HuH-7 (cell line): ENCODE measurements around the gene DAGLB.
"Not testable (repeated sequence)": the region's sequence is repeated elsewhere in the genome, so short reads cannot be mapped to it uniquely, and the experiment has no call there.

Source experiments
- DNase-seq: peaks from one replicate; pipeline ENCODE4 v3.0.0; 2011; ENCODE audit warnings: low spot score

The DAGLB gene

DNA sequence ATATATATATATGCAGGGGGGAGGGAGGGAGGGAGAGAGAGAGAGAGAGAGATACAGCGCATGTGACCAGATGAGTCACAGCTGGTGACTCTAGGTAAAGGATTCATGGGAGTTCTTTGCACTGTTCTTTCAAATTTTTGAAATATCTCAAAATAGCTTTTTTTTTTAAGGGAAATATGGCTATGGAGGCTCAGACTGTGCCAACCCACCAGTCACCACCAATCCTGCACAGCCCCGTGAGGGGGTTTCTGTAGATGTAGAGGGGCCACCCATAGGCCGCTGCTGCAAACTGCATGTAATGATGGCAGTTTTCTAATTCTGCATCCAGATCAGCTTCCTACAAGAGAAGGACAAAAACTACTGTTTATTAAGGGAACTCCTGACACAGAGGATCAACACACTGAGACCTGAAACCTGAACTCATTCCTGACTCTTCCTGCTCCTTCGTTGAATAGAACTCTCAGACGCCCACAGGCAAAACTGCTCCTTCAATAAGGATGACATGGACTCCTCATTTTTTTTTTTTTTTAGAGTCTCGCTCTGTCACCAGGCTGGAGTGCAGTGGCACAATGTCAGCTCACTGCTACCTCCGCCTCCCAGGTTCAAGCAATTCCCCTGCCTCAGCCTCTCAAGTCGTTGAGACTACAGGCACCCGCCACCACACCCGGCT is 17.3 kb downstream of the DAGLB start:
- DNase-seq, result peak; percentile 74

- no peak for DNase-seq
Observed at GRCh38 chr7:6425948-6426347, 21.8 kb downstream of the DAGLB start.

- peak; percentile 85 for DNase-seq
Observed at GRCh38 chr7:6423942-6424701, 23.6 kb downstream of the DAGLB start.

DNA sequence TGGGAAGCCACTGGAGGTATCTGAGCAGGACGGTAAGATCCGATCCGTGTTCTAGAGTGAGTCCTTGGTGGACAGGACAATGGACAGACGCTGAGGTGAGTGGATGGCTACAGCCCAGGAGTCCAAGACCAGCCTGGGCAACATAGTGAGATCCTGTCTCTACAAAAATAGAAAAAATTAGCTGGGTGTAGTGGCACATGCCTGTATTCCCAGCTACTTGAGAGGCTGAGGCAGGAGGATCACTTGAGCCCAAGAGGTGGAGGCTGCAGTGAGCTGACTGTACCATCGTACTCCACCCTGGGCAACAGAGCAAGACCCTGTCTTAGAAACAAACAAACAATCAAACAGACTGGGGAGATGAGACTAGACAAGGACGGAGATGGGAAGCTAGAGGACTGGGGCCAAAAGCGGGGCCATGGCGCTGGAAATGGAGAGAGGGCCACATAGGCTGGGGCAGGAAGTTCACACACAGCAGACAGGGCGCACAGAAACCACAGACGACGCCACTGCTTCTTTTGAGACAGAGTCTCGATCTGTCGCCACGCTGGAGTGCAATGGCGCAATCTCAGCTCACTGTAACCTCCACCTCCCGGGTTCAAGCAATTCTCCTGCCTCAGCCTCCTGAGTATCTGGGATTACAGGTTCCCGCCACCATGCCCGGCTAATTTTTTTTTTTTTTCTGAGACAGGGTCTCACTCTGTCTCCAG is 24.7 kb downstream of the DAGLB start:
- no peak for DNase-seq

DNA sequence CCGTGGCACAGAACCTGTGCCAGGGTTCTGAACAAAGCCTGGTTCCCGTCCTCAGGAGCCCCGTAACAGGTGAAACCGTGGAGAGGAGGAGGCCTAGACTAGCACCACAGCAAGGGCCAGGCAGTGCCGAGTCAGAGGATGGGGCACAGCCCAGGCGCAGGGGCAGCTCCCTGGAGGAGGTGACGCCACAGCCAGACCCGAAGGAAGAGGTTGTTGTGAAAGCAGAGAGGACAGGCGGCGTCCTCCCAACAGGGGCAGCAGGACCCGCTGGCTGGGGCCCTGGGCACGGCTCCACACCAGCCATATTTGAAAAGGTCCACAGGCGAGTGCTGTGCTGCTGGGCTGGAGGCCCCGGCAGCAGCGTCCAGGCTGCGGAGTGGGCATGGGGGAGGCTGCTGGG is 25.7 kb downstream of the DAGLB start:
- DNase-seq, result no peak

DNA sequence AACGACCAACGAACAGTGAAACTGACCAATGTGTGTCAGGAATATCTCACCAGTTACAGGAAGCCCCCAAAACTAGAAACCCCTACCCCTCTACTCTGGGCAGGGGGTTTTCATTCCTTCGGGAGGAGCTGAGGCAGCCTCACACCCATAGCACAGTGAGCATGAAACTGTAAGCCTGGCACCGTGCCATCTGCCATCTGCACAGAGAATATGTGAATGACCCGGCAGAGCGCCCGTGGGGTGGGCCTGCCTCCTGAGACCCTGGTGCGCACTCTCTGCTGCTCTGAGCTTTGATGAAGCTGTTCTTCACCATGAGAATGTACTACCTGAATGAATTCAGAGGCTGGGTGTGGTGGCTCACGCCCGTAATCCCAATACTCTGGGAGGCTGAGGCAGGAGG is 27.1 kb downstream of the DAGLB start:
- DNase-seq, result no peak

DNA sequence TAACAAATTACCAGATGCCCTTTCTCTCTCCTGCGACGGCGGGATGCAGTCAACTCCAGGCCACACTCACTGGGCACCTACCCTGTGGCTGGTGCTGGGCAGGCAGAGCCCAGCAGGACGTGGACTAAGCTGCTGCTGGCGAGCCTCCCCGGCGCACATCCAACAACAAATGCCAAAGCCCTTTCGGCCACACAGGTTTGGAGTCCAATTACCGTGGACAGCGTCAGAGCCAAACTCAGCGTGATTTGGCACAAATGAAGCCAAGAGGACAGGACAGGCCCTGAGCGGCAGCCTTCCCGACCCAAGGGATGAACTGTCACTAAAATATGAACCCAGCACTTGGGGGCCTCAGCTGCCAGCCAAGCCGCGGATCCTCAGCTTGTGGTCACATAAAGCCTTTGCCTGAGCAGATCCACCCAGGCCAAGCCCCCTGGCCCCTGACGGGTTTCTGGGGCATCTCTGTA is 28.4 kb downstream of the DAGLB start:
- DNase-seq, result no peak

DNA sequence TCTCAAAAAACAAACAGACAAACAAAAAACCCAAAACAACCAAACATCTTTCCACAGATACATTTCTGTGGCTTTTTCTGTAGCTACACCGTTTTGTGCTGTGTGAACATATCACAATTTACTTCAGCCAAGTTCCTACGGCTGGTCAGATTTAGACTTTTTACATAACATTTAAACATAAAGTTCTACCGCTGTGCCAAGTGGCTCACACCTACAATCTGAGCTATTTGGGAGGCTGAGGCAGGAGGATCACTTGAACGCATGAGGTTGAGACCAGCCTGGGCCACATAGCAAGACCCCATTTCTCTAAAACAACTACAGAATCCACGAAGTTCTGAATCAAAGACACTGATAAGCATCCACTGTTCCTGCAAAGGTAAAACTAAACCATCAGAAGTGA is 30.3 kb downstream of the DAGLB start:
- DNase-seq, result no peak

GRCh38 chr7:6416516-6417145 is 31.1 kb downstream of the DAGLB start:
- DNase-seq, result no peak

- DNase-seq, result no peak
Observed at GRCh38 chr7:6413637-6414036, 34.1 kb downstream of the DAGLB start.

GRCh38 chr7:6409944-6410693 is 37.6 kb downstream of the DAGLB start:
- DNase-seq, result no peak

DNA sequence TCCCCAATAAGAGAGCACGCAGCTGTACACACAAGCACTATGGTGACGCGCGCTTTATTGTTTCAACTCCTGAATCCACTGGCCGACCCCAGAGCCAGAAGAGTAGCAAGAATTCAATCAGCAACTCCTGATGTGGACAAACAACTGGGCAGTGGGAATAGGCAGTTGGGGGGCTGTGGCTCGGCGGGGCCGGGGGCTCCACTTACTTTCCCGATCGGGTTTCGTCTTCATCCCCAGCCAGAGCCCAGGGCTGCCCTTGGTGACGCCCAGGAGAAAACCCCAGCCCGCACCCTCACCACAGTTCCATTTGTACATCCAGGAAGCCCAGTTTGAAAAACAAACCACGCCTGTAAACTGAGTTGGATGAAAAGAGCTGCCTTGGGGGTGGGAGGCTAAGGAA is 38.7 kb downstream of the DAGLB start:
- no peak for DNase-seq

DNA sequence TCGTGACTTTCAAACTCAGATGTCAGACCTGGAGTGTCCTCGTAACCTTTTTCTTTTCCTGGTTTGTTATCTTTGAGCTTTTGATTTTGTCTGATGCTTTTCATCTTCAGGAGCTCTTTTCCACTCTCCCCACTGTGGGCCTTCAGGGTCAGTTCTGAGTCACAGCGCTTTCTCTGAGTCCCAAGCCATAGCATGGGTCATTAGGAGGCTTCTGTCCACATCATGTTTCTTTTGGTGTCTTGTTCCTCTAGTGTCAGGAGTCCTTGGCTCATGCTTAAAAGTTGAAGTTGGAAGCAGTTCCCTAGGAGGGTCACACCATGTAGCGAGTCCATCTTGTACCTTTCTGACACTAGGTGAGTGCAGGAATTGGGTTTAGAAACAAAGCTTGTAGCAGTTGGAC is 40.3 kb downstream of the DAGLB start:
- DNase-seq, result no peak

DNA sequence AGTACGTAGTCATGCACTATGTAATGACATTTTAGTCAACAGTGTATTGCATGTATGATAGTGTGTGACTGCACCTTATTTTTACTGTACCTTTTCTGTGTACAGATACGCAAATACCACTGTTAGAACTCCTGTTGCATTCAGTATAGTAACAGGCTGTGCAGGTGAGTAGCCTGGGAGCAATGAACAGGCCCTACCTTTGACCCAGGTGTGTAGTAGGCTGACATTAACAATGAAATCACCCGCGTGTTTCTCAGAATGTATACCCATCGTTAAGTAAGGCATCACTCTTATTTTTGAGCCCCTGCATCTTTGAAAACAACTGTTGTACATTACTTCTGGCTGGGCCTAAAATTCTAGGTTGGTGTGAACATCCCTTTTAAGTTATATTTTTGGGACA is 41.6 kb downstream of the DAGLB start:
- DNase-seq, result no peak

GRCh38 chr7:6403907-6404306 is 43.8 kb downstream of the DAGLB start:
- no peak for DNase-seq

DNA sequence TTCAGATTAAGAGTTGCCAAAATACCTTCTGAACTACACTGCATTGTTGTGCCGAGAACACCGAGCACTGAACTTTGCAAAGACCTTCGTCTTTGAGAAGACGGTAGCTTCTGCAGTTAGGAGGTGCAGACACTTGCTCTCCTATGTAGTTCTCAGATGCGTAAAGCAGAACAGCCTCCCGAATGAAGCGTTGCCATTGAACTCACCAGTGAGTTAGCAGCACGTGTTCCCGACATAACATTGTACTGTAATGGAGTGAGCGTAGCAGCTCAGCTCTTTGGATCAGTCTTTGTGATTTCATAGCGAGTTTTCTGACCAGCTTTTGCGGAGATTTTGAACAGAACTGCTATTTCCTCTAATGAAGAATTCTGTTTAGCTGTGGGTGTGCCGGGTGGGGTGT is 45.0 kb downstream of the DAGLB start:
- DNase-seq, result no peak

- no peak for DNase-seq
Observed at GRCh38 chr7:6402041-6402440, 45.7 kb downstream of the DAGLB start.

DNA sequence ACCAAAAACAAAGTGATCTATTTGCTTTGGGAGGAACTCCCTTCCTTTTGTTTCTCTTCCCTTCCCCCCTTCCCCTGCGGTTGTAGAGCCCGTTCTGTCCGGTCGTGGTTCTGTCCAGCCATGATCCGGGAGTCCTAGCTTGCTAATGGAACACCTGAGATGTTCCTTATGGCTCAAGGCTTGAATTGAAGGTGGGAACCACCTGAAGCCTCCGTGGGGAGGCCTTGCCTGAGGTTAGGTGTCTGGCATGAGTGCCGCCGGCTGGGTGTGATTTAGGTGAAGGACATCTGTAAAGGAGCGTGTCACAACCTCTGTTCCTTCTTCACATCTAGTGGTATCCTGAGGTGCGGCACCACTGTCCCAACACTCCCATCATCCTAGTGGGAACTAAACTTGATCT is 46.2 kb downstream of the DAGLB start:
- DNase-seq, result no peak

- not testable (repeated sequence) for DNase-seq
Observed at GRCh38 chr7:6400243-6401105, 47.3 kb downstream of the DAGLB start.

DNA sequence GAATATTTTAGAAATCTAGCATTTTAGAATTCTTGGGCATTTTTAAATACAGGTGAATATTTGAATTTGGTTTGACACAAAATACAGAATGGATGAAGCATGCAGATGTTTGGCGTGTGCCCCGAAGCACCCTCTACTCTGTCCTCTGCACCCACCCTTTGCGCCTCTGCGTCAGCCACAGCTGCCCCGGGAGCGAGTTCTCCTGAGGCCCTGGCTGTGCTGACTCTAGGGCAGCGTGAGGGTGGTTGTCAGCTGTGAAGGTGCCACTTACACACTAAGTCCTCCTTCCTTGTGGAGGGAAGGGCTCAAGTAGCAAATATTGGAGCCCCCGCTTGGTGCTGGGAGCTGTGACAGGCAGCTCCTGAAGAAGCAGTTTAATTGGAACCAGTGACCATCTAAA is 48.4 kb downstream of the DAGLB start:
- DNase-seq, result no peak

DNA sequence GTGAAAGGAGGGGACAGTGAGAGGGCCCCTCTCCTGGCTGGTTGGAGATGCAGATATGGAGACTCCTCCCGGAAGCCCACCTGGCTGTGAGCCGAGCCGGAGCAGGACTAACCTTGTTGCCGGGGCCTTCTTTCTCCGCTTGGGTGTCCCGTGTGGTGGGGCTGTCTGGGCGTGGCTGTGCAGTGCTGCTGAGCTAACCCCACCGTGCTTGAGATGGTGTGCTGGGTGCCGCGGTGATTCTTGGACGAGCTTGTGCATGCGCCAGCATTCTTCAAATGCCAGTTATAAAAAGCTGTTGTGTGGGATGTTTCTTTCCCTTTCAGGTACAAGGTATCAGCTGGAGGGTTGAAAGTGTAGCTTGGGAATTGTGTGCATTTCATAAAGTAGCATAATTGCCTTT is 48.8 kb downstream of the DAGLB start:
- no peak for DNase-seq
